B cell (primary cell): ENCODE measurements around the gene MEF2C. TPM values are rescaled to one million over a fixed set of nuclear protein-coding genes. Genes with fewer than 3 reads are reported as not detected.

Experiments used
- ATAC-seq: fragments of 200-7000 bp; cut with Tn5 transposase; one replicate; pipeline ENCODE4 v1.10.0; 2021; ENCODE audit warnings: low read depth, mild to moderate bottlenecking, moderate number of reproducible peaks, moderate library complexity
- CTCF ChIA-PET: fragments of 350-600 bp; sonication (Branson Sonifier 250); formaldehyde crosslinking; loops from one replicate; lab custom pipeline; 2021; ENCODE audit warnings: antibody characterized with exemption, inconsistent platforms; lab: Charles Lee
- POLR2A ChIA-PET: fragments of 350-600 bp; sonication (Branson Sonifier 250); formaldehyde crosslinking; loops from one replicate; lab custom pipeline; 2021; ENCODE audit warnings: antibody characterized with exemption; lab: Charles Lee
- DNase-seq: peaks from one replicate; pipeline ENCODE4 v3.0.0; 2013
- H2AFZ ChIP-seq: 2 replicates; pipeline ENCODE4 v1.6.1; 2012; ENCODE audit warnings: mild to moderate bottlenecking, low read depth, low read length; ENCODE audit not compliant: insufficient read depth, poor library complexity, severe bottlenecking
- H3K27ac ChIP-seq, 2 donors: 1 replicate in 1 of 2; 2 replicates in 1 of 2; pipeline ENCODE4 v1.5.1; 2012 to 2013; ENCODE audit warnings: low read length in 2 of 2, mild to moderate bottlenecking in 2 of 2, moderate library complexity in 1 of 2
- H3K27me3 ChIP-seq, 4 experiments: fragments of 200-600 bp in 1 of 4; sonication (generic) in 1 of 4; replicated peaks in 1 of 4; 1 replicate in 2 of 4; 2 replicates in 2 of 4; pipeline versions ENCODE4 v1.6.1 to v1.7.0; 2013 to 2016; ENCODE audit warnings: low read length in 3 of 4, mild to moderate bottlenecking in 2 of 4, mixed read lengths in 1 of 4, moderate library complexity in 1 of 4; ENCODE audit not compliant: insufficient read depth in 4 of 4, control insufficient read depth in 3 of 4; ENCODE audit errors: control extremely low read depth in 1 of 4
- H3K36me3 ChIP-seq, 2 experiments: replicated peaks in 1 of 2; 1 replicate in 1 of 2; 2 replicates in 1 of 2; pipeline versions ENCODE4 v1.6.1 to v1.7.1; 2013; ENCODE audit warnings: low read length in 1 of 2; ENCODE audit not compliant: insufficient read depth in 2 of 2, control insufficient read depth in 1 of 2; ENCODE audit errors: control extremely low read depth in 1 of 2, extremely low read depth in 1 of 2
- H3K4me1 ChIP-seq, 2 donors: fragments of 200-600 bp in 1 of 2; sonication (generic) in 1 of 2; 1 replicate in 1 of 2; 2 replicates in 1 of 2; pipeline versions ENCODE4 v1.5.1 to v1.6.1; 2013 to 2017; ENCODE audit warnings: low read length in 2 of 2; ENCODE audit not compliant: control insufficient read depth in 2 of 2, insufficient read depth in 2 of 2
- H3K4me2 ChIP-seq: replicated peaks from 2 replicates; pipeline ENCODE3; 2012; ENCODE audit warnings: mild to moderate bottlenecking, low read depth, low read length; ENCODE audit not compliant: poor library complexity, severe bottlenecking
- H3K4me3 ChIP-seq, 5 experiments: fragments of 200-600 bp in 1 of 5; sonication (generic) in 1 of 5; 1 replicate in 3 of 5; 2 replicates in 2 of 5; pipeline versions ENCODE4 v1.5.1 to v1.7.0; 2011 to 2016; ENCODE audit warnings: low read length in 4 of 5, mild to moderate bottlenecking in 4 of 5, low read depth in 2 of 5, control low read depth in 1 of 5, moderate library complexity in 1 of 5; ENCODE audit not compliant: insufficient read depth in 1 of 5; ENCODE audit errors: control extremely low read depth in 1 of 5, extremely low read depth in 1 of 5
- H3K79me2 ChIP-seq: fragments of 200-600 bp; sonication (generic); one replicate; pipeline ENCODE4 v1.6.0; 2016; ENCODE audit warnings: low read length; ENCODE audit not compliant: control insufficient read depth, insufficient read depth
- H3K9ac ChIP-seq: fragments of 200-600 bp; sonication (generic); 2 replicates; pipeline ENCODE4 v1.6.1; 2017; ENCODE audit warnings: mild to moderate bottlenecking, low read length, moderate library complexity
- H3K9me3 ChIP-seq, 3 donors: one replicate each; pipeline versions ENCODE4 v1.6.1 to v1.7.1; 2013; ENCODE audit warnings: low read length in 2 of 3; ENCODE audit not compliant: control insufficient read depth in 2 of 3, insufficient read depth in 1 of 3; ENCODE audit errors: control extremely low read depth in 1 of 3
- H4K20me1 ChIP-seq: 2 replicates; pipeline ENCODE4 v1.6.0; 2012; ENCODE audit warnings: mild to moderate bottlenecking, low read length; ENCODE audit not compliant: insufficient read depth, control insufficient read depth, poor library complexity, severe bottlenecking
- H3K27ac Mint-ChIP-seq: one replicate; pipeline ENCODE4 v1.8.0; 2021; ENCODE audit warnings: mixed read lengths
- H3K27me3 Mint-ChIP-seq: one replicate; pipeline ENCODE4 v1.8.0; 2021; ENCODE audit warnings: mixed read lengths
- H3K4me1 Mint-ChIP-seq: one replicate; pipeline ENCODE4 v1.8.0; 2021; ENCODE audit warnings: mixed read lengths
- H3K4me3 Mint-ChIP-seq: one replicate; pipeline ENCODE4 v1.8.0; 2021; ENCODE audit warnings: mixed read lengths
- H3K9me3 Mint-ChIP-seq: one replicate; pipeline ENCODE4 v1.8.0; 2022; ENCODE audit warnings: mixed read lengths; ENCODE audit not compliant: insufficient read depth
- EZH2 ChIP-seq: IDR thresholded peaks from 2 replicates; pipeline ENCODE4 v1.6.1; 2012; ENCODE audit warnings: borderline replicate concordance, low read depth, mild to moderate bottlenecking, moderate library complexity, low read length; ENCODE audit not compliant: insufficient read depth, poor library complexity, severe bottlenecking
- WGBS: methylation state at CpG from one replicate; pipeline ENCODE4 v1.1.5; 2013; ENCODE audit warnings: missing lambda C conversion rate; ENCODE audit not compliant: insufficient coverage; 5-methylcytosine and 5-hydroxymethylcytosine counted together
- intact Hi-C: fragments of 100-400 bp; cut with micrococcal nuclease; formaldehyde crosslinking; loops from one replicate; pipeline ENCODE4 v1.10.0; 2022
- polyA plus RNA-seq: library from polyadenylated mRNA; depleted of rRNA; stranded (reverse); fragments of >200 nt; gene quantifications from 2 replicates; pipeline ENCODE4 v1.2.3, GENCODE V29; 2012
- total RNA-seq, 2 donors: library from RNA; stranded (reverse); fragments of 120-200 nt in 1 of 2; gene quantifications; 1 replicate in 1 of 2; 2 replicates in 1 of 2; pipeline versions ENCODE4 v1.2.3 to v1.2.4, GENCODE V29; 2013 to 2022
- TF ChIP-seq, protein P1 (sequence below): fragments of 200-600 bp; IDR thresholded peaks from one replicate; pipeline ENCODE4 v1.8.0; 2022; ENCODE audit warnings: antibody characterized with exemption, mild to moderate bottlenecking

Gene MEF2C
- total and polyA plus RNA-seq, 2 donors (not counting 1 experiment from before 2014, with no cell fraction given), result 97.4 to 354 TPM

DNA sequence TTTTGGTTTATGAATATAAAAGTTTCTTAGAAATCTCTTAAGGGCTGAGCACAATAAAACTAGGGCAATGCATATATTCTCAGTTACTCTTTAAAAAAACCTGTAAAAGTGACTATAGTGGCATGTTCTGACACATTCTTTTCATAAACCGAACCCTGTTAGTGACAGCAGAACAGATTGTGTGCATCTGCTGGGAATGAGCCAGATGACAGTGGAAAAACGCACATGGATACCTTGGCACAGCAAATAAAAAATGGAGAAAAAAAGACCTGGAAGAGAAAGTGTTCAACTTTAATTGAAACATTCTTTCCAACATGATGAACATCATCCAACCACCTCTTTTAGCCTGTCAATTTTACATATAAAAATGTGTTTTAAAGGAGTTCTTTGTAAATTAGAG is 12.7 kb downstream of the MEF2C start:
- no peaks in the 10 kb centered on the region for H3K9me3 Mint-ChIP-seq
- ChIA-PET POLR2A (no interaction called here), CTCF (interaction anchor here (1.1 kb wide), 1 partner anchor 141 kb away, joined by 3 read pairs; no protein-coding TSS in a partner anchor)
- peak overlapping the region in 1 of 2 donors; percentile 11 for H3K27ac ChIP-seq
- ATAC-seq (no peak), DNase-seq (no peak)
- peaks cover 18 to 41% of the 10 kb centered on the region in 2 experiments for H3K36me3 ChIP-seq
- H3K9ac ChIP-seq, result no peak overlapping the region
- peaks cover 58% of the 10 kb centered on the region for H3K4me1 Mint-ChIP-seq
- TF ChIP-seq EZH2, result no peak
- TF ChIP-seq, protein P1, sequence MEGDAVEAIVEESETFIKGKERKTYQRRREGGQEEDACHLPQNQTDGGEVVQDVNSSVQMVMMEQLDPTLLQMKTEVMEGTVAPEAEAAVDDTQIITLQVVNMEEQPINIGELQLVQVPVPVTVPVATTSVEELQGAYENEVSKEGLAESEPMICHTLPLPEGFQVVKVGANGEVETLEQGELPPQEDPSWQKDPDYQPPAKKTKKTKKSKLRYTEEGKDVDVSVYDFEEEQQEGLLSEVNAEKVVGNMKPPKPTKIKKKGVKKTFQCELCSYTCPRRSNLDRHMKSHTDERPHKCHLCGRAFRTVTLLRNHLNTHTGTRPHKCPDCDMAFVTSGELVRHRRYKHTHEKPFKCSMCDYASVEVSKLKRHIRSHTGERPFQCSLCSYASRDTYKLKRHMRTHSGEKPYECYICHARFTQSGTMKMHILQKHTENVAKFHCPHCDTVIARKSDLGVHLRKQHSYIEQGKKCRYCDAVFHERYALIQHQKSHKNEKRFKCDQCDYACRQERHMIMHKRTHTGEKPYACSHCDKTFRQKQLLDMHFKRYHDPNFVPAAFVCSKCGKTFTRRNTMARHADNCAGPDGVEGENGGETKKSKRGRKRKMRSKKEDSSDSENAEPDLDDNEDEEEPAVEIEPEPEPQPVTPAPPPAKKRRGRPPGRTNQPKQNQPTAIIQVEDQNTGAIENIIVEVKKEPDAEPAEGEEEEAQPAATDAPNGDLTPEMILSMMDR, result no peak
- H3K4me2 ChIP-seq, result no peak overlapping the region
- H3K27me3 ChIP-seq, result no peaks in the 10 kb centered on the region
- intact Hi-C loops, result no loop called here
- no peak overlapping the region for H3K4me3 ChIP-seq
- H3K27ac Mint-ChIP-seq, result peak overlapping the region; percentile 7
- H3K27me3 Mint-ChIP-seq, result no peaks in the 10 kb centered on the region
- WGBS, result 100% methylated on average over 1 of the region's 2 CpGs
- H4K20me1 ChIP-seq, result peaks cover 29% of the 10 kb centered on the region
- no peak overlapping the region for H3K4me3 Mint-ChIP-seq
- H3K9me3 ChIP-seq, result peaks cover 0 to 5% (median 0%) of the 10 kb centered on the region in 3 donors
- no peak overlapping the region for H2AFZ ChIP-seq
- peaks cover 12 to 41% of the 10 kb centered on the region in 2 donors for H3K4me1 ChIP-seq
- H3K79me2 ChIP-seq, result peaks cover 95% of the 10 kb centered on the region

DNA sequence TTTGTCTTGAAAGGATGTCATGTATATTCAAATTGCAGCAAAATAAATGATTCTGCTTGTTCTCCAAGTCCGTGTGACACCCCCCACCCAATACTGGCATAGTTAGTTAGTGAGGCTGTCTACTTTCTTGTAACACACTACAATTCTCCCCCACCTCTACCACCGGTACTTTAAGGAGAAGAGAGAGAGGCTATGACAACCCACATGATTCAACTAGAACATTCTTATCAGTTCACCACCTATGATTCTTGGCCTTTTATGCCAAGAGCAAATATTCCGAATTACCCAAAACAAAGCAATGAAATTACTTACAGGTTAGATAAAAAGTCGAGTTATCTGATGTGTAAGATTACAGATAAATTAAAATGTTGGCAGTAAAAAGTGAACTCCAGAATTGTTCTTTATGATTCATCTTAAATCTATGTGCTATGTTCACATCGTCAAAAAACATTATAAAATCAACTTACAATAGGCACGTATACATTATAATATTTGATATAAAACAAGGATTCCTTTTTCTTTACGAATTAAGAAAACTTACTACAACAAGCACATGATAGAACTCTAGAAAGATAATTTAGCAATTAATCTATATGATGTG is 14.4 kb downstream of the MEF2C start:
- ATAC-seq, result no peak
- H3K4me1 Mint-ChIP-seq, result peaks cover 52% of the 10 kb centered on the region
- ChIA-PET POLR2A (no interaction called here), CTCF (no interaction called here)
- peaks cover 95% of the 10 kb centered on the region for H3K79me2 ChIP-seq
- DNase-seq, result no peak
- TF ChIP-seq EZH2, result no peak
- TF ChIP-seq, protein P1, result no peak
- peak overlapping the region in 1 of 2 donors; percentile 69 for H3K27ac ChIP-seq
- H3K27me3 ChIP-seq, result no peaks in the 10 kb centered on the region
- no peaks in the 10 kb centered on the region for H3K9me3 Mint-ChIP-seq
- H3K27me3 Mint-ChIP-seq, result no peaks in the 10 kb centered on the region
- no peak overlapping the region for H3K4me3 Mint-ChIP-seq
- H2AFZ ChIP-seq, result no peak overlapping the region
- WGBS, result no CpG with 5 or more reads among the region's 7 CpGs
- H3K4me2 ChIP-seq, result no peak overlapping the region
- peaks cover 39% of the 10 kb centered on the region for H4K20me1 ChIP-seq
- H3K4me1 ChIP-seq, result peaks cover 10 to 28% of the 10 kb centered on the region in 2 donors
- H3K9ac ChIP-seq, result no peak overlapping the region
- intact Hi-C loops, result no loop called here
- no peak overlapping the region for H3K4me3 ChIP-seq
- peaks cover 17 to 44% of the 10 kb centered on the region in 2 experiments for H3K36me3 ChIP-seq
- peak overlapping the region; percentile 26 for H3K27ac Mint-ChIP-seq
- H3K9me3 ChIP-seq, result peaks cover 0 to 5% (median 0%) of the 10 kb centered on the region in 3 donors
